ENCODE measurements around the gene BTBD9.
"Not testable (repeated sequence)": the region's sequence is repeated elsewhere in the genome, so short reads cannot be mapped to it uniquely, and the experiment has no call there.

The BTBD9 gene

GRCh38 chr6:38648629-38649028 is 8.9 kb upstream of the BTBD9 start:
- no peak for DNase-seq

- DNase-seq = peak; percentile 23
Observed at GRCh38 chr6:38646166-38646878, 6.6 kb upstream of the BTBD9 start.

GRCh38 chr6:38644951-38645350 is 5.2 kb upstream of the BTBD9 start:
- no peak for DNase-seq

GRCh38 chr6:38640216-38640909 is 634 bp upstream of the BTBD9 start:
- no peak for DNase-seq

GRCh38 chr6:38638941-38639497 is 710 bp downstream of the BTBD9 start:
- DNase-seq = peak; percentile 44

- no peak for DNase-seq
Observed at GRCh38 chr6:38637756-38638155, 2.0 kb downstream of the BTBD9 start.

GRCh38 chr6:38636027-38636426 is 3.7 kb downstream of the BTBD9 start:
- DNase-seq = no peak

- DNase-seq = no peak
Observed at GRCh38 chr6:38634518-38634917, 5.2 kb downstream of the BTBD9 start.

- DNase-seq = no peak
Observed at GRCh38 chr6:38632490-38632889, 7.2 kb downstream of the BTBD9 start.

- no peak for DNase-seq
Observed at GRCh38 chr6:38631186-38631783, 8.4 kb downstream of the BTBD9 start.

- DNase-seq = no peak
Observed at GRCh38 chr6:38625217-38625616, 14.5 kb downstream of the BTBD9 start.

- not testable (repeated sequence) for DNase-seq
Observed at GRCh38 chr6:38619342-38619741, 20.4 kb downstream of the BTBD9 start.

GRCh38 chr6:38618301-38618700 is 21.4 kb downstream of the BTBD9 start:
- DNase-seq = not testable (repeated sequence)

- no peak for DNase-seq
Observed at GRCh38 chr6:38617856-38618255, 21.9 kb downstream of the BTBD9 start.

- peak; percentile 73 for DNase-seq
Observed at GRCh38 chr6:38612143-38612965, 27.4 kb downstream of the BTBD9 start.

- no peak for DNase-seq
Observed at GRCh38 chr6:38610050-38610625, 29.6 kb downstream of the BTBD9 start.

- peak; percentile 53 for DNase-seq
Observed at GRCh38 chr6:38604700-38605099, 35.0 kb downstream of the BTBD9 start.

- peak; percentile 32 for DNase-seq
Observed at GRCh38 chr6:38603966-38604365, 35.8 kb downstream of the BTBD9 start.

- DNase-seq = no peak
Observed at GRCh38 chr6:38603496-38603895, 36.2 kb downstream of the BTBD9 start.

- no peak for DNase-seq
Observed at GRCh38 chr6:38599966-38600550, 39.7 kb downstream of the BTBD9 start.

GRCh38 chr6:38599261-38599660 is 40.5 kb downstream of the BTBD9 start:
- DNase-seq = no peak

All from fibroblast of skin of back (primary cell).